ENCODE results near the gene PPARD.

- TF ChIP-seq CTCF (IDR thresholded peaks at IDR 0.05) (no peak), EP300 (IDR thresholded peaks at IDR 0.05) (no peak)
Measured at GRCh38 chr6:35371494-35372262, 29.3 kb downstream of the PPARD start.
